Measurements from ENCODE around the gene MAOB. TPM values are rescaled to one million over a fixed set of nuclear protein-coding genes. Genes with fewer than 3 reads are reported as not detected.

MAOB gene
- total and polyA plus RNA-seq, 2 donors (not counting 3 experiments of a cell fraction or from before 2014, with no cell fraction given) = not detected

DNA sequence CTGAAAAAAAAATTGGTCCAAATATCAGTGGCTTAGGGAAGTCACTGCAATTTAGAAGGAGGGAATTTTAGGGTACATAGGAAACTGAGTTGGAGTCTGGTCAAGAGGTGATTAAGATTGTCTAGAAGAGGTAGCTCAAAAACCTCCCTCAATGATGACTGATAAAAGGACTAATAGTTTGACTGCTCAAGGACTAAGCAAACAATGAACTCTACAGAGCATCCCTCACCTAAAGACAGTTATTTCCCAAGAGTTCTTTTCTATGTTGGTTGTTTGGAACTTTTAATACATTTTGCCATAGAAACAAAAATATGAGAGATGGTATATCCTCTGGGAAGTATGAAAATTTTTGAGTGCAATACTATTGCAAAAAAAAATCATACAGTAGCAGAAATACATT lies 35.7 kb downstream of the MAOB start:
- no peak for FAIRE-seq
- dilution Hi-C loops (cut with MboI; ENCODE audit: extremely low pct_ligation_motif_present, low sequenced_read_pairs) = no loop called here
- CTCF ChIA-PET = no interaction called here

More for the DNA sequence above, 35.7 kb downstream of the MAOB start:
- H3K9me1 ChIP-seq (replicated peaks; ENCODE audit: control insufficient read depth, extremely low read depth, insufficient read depth, low read length) = no peaks in the 10 kb centered on the region
- H3K27ac ChIP-seq (ENCODE audit: insufficient read depth, low read depth, low read length) = no peak overlapping the region
- BruUV-seq (replicated peaks) = no TSS peak
- H3K4me2 ChIP-seq (ENCODE audit: insufficient read depth, low read length) = no peak overlapping the region
- H3K4me1 ChIP-seq (ENCODE audit: control insufficient read depth, extremely low read depth, insufficient read depth, low read length) = no peaks in the 10 kb centered on the region
- no peak for TF ChIP-seq GATA2 (IDR thresholded peaks at IDR 0.05; ENCODE audit: insufficient read depth, insufficient read length, low read depth, low read length)
- TF ChIP-seq, protein P1, sequence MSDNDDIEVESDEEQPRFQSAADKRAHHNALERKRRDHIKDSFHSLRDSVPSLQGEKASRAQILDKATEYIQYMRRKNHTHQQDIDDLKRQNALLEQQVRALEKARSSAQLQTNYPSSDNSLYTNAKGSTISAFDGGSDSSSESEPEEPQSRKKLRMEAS (IDR thresholded peaks at IDR 0.05; ENCODE audit: insufficient read depth, insufficient read length) = no peak
- no peak for TF ChIP-seq MYC (IDR thresholded peaks at IDR 0.05; ENCODE audit: low read depth, low read length)
- no peak for TF ChIP-seq POLR2A (IDR thresholded peaks at IDR 0.05; ENCODE audit: low read depth, low read length)
- no peak for TF ChIP-seq FOS (IDR thresholded peaks at IDR 0.05; ENCODE audit: borderline replicate concordance, insufficient read depth, low read length)
- no peak for TF ChIP-seq EZH2 (IDR thresholded peaks at IDR 0.05; ENCODE audit: borderline replicate concordance, low read depth, low read length, severe bottlenecking)
- TF ChIP-seq POLR2AphosphoS5 (IDR thresholded peaks at IDR 0.05; ENCODE audit: insufficient read depth, low read depth, low read length) = no peak
- TF ChIP-seq, protein P2, sequence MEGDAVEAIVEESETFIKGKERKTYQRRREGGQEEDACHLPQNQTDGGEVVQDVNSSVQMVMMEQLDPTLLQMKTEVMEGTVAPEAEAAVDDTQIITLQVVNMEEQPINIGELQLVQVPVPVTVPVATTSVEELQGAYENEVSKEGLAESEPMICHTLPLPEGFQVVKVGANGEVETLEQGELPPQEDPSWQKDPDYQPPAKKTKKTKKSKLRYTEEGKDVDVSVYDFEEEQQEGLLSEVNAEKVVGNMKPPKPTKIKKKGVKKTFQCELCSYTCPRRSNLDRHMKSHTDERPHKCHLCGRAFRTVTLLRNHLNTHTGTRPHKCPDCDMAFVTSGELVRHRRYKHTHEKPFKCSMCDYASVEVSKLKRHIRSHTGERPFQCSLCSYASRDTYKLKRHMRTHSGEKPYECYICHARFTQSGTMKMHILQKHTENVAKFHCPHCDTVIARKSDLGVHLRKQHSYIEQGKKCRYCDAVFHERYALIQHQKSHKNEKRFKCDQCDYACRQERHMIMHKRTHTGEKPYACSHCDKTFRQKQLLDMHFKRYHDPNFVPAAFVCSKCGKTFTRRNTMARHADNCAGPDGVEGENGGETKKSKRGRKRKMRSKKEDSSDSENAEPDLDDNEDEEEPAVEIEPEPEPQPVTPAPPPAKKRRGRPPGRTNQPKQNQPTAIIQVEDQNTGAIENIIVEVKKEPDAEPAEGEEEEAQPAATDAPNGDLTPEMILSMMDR (IDR thresholded peaks at IDR 0.05; ENCODE audit: extremely low read depth in 1 of 2, insufficient read depth in 1 of 2, low read depth in 1 of 2, low read length in 2 of 2) = no peak
- no peak for TF ChIP-seq JUN (IDR thresholded peaks at IDR 0.05; ENCODE audit: borderline replicate concordance, insufficient read depth, insufficient read length, low read depth)
- H3K9me3 ChIP-seq (replicated peaks; ENCODE audit: control insufficient read depth, insufficient read depth, low read length) = no peaks in the 10 kb centered on the region
- intact Hi-C loops (cut with micrococcal nuclease) = no loop called here
- no peaks in the 10 kb centered on the region for H4K20me1 ChIP-seq (replicated peaks; ENCODE audit: control insufficient read depth, extremely low read depth, insufficient read depth, low read length)
- no peak overlapping the region for H3K4me3 ChIP-seq (replicated peaks in 1 of 3; ENCODE audit: insufficient read depth in 1 of 3, low read depth in 1 of 3, low read length in 3 of 3)
- H3K27me3 ChIP-seq (ENCODE audit: control insufficient read depth in 2 of 2, insufficient read depth in 2 of 2, low read length in 2 of 2) = no peaks in the 10 kb centered on the region
- H3K79me2 ChIP-seq (ENCODE audit: control insufficient read depth, insufficient read depth, low read length) = no peaks in the 10 kb centered on the region
- no peak for DNase-seq (ENCODE audit: low read depth, low spot score)
- H2AFZ ChIP-seq (ENCODE audit: low read depth, low read length) = no peak overlapping the region
- no peaks in the 10 kb centered on the region for H3K36me3 ChIP-seq (ENCODE audit: control insufficient read depth in 2 of 2, extremely low read depth in 1 of 2, insufficient read depth in 2 of 2, low read length in 2 of 2)
- POLR2A ChIA-PET = no interaction called here
- H3K9ac ChIP-seq (replicated peaks; ENCODE audit: extremely low read depth, insufficient read depth, low read length) = no peak overlapping the region

All from endothelial cell of umbilical vein (primary cell).